ENCODE data around the gene SLC1A3. TPM values are rescaled to one million over a fixed set of nuclear protein-coding genes. Genes with fewer than 3 reads are reported as not detected.
A peak's percentile ranks its signal among the peaks of the same experiment; 100 is the strongest.

SLC1A3 gene
- total RNA-seq, 1 donor, result 1.3 TPM

- H3K4me3 ChIP-seq (ENCODE audit: low read depth, low read length), result no peak overlapping the region
- DNase-seq (ENCODE audit: low read depth), result no peak
- TF ChIP-seq CTCF (IDR thresholded peaks at IDR 0.05; ENCODE audit: insufficient read depth, low read depth, low read length), result no peak
These were observed 46.8 kb downstream of the SLC1A3 start for GRCh38 chr5:36653044-36653705.

- TF ChIP-seq CTCF (IDR thresholded peaks at IDR 0.05; ENCODE audit: insufficient read depth, low read depth, low read length), result no peak
- H3K4me3 ChIP-seq (ENCODE audit: low read depth, low read length), result no peak overlapping the region
- DNase-seq (ENCODE audit: low read depth), result no peak
These were observed 48.2 kb downstream of the SLC1A3 start for GRCh38 chr5:36654564-36654963.

DNA sequence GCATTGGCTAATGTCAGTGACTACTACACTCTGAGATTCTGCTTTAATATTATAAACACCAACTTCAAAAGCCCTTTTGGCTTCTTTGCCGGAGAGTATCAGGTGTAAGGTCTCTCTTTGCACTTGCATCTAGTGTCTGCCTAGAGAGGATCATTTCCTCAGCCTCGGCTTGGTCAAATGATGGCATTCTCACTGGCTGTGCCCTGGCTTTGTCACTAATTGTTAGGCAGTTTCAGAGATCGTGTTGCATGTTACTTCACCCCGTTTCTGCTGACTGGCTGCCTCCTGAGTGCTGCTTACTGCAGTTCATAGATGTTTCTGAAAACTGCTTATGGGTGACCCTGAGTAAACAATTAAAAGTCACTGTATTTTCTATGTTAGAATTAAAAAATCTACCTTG, 48.8 kb downstream of the SLC1A3 start:
- no peak overlapping the region for H3K4me3 ChIP-seq (ENCODE audit: low read depth, low read length)
- no peak for DNase-seq (ENCODE audit: low read depth)
- TF ChIP-seq CTCF (IDR thresholded peaks at IDR 0.05; ENCODE audit: insufficient read depth, low read depth, low read length), result no peak

- TF ChIP-seq CTCF (IDR thresholded peaks at IDR 0.05; ENCODE audit: insufficient read depth, low read depth, low read length), result no peak
These were observed 50.1 kb downstream of the SLC1A3 start for GRCh38 chr5:36656556-36656955.

DNA sequence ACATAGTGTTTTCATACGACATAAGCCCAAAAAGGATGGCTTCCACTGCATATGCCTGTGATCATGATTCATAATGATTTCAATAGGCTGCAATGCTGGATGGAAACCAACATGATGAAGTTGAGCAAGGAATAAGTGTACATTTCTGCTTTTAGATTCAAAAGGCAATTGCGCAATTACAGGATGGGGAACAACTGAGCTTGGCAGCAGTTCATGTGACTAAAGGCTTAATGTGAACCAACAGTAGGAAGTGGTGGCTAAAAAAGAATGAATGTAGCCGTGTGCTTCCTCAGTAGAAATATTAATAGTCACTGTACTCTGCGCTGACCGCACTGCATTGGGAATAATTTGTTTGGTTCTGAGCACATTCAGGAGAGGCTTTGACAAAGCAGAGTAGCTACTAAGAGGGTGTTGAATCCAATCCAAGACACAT, 51.2 kb downstream of the SLC1A3 start:
- no peak for TF ChIP-seq CTCF (IDR thresholded peaks at IDR 0.05; ENCODE audit: insufficient read depth, low read depth, low read length)
- H3K4me3 ChIP-seq (ENCODE audit: low read depth, low read length), result no peak overlapping the region
- peak; percentile 99 for DNase-seq (ENCODE audit: low read depth)

More at GRCh38 chr5:36656556-36656955, 50.1 kb downstream of the SLC1A3 start:
- DNase-seq (ENCODE audit: low read depth), result no peak
- H3K4me3 ChIP-seq (ENCODE audit: low read depth, low read length), result no peak overlapping the region

DNA sequence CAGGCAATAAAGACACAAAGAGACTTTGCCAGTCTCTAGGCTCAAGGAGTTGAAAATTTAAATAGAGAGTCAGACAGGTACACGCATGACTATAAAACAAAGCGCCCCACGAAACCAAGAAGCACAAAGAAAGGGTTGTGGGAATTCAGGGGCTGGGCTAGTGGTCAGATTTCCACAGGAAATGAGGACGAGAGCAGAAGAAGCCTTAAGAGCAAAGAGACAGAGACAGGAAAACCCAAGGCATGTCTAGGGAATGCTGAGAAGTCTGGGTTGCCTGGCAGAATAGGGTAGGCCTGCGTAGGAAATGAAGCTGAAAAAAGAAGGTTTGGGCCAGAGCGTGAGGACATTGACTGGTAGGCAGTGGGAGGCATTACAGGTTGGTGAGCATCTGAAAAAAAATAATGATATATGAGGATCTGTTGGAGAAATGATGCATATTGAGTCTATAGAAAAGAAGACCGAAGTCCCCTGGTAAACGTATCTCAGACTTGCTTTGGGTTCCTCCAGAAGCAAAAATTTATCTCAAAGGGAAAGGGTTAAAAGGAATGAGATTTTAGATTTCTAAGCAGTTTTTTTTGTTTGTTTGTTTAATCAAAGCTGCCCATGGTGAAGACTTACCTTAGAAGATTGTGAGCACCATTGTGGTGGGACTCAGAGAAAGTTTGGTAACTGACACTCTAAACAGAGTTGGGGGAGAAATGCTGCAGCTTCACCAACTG, 51.8 kb downstream of the SLC1A3 start:
- no peak for DNase-seq (ENCODE audit: low read depth)
- no peak for TF ChIP-seq CTCF (IDR thresholded peaks at IDR 0.05; ENCODE audit: insufficient read depth, low read depth, low read length)
- no peak overlapping the region for H3K4me3 ChIP-seq (ENCODE audit: low read depth, low read length)

All from fibroblast of villous mesenchyme (primary cell).